HUES64 (cell line): Measurements from ENCODE around the gene SHROOM1.

Experiments used
- H3K27ac ChIP-seq: 2 replicates; pipeline ENCODE4 v1.7.0; 2013; ENCODE audit warnings: low read depth, low read length, inconsistent platforms
- H3K27me3 ChIP-seq: 2 replicates; pipeline ENCODE4 v1.6.1; 2013; ENCODE audit warnings: mild to moderate bottlenecking, low read length; ENCODE audit not compliant: insufficient read depth
- H3K36me3 ChIP-seq: 2 replicates; pipeline ENCODE4 v1.6.1; 2013; ENCODE audit warnings: mild to moderate bottlenecking, low read length; ENCODE audit not compliant: insufficient read depth
- H3K4me1 ChIP-seq: 2 replicates; pipeline ENCODE4 v1.6.1; 2013; ENCODE audit warnings: mild to moderate bottlenecking, low read length, moderate library complexity; ENCODE audit not compliant: insufficient read depth
- H3K4me3 ChIP-seq: 2 replicates; pipeline ENCODE4 v1.5.1; 2013; ENCODE audit warnings: mild to moderate bottlenecking, low read length, moderate library complexity
- H3K9ac ChIP-seq: 2 replicates; pipeline ENCODE4 v1.6.1; 2013; ENCODE audit warnings: mild to moderate bottlenecking, low read depth, low read length
- H3K9me3 ChIP-seq: 2 replicates; pipeline ENCODE4 v1.6.1; 2013; ENCODE audit warnings: low read depth, low read length; ENCODE audit not compliant: insufficient read depth
- WGBS: fragments of 150-250, 120-280 bp; methylation state at CpG from one replicate; pipeline ENCODE4 v1.1.7; 2013; ENCODE audit warnings: missing lambda C conversion rate; 5-methylcytosine and 5-hydroxymethylcytosine counted together

Gene SHROOM1

GRCh38 chr5:132849347-132849746 lies 18.9 kb upstream of the SHROOM1 start:
- H3K27ac ChIP-seq: no peak overlapping the region

DNA sequence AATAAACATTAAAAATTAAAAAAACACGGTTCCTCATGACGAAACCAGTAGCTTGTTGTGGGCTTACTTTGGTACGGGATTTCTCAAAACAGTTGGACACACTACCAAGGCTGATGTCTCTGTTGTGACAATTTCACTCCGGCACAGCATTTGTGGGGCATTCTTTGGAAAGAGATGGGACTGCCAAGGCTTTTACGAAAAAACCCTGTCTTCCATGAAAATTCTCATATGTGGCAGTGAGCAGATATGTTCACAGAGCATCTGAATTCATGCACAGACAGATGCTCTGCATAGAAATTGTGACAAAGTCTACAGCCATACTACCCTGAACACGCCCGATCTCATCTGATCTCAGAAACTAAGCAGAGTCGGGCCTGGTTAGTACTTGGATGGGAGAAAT lies 17.8 kb upstream of the SHROOM1 start:
- H3K27ac ChIP-seq: no peak overlapping the region
- 97% methylated on average over 6 of the region's 8 CpGs for WGBS
- no peak overlapping the region for H3K9ac ChIP-seq
- H3K4me3 ChIP-seq: no peak overlapping the region
- no peaks in the 10 kb centered on the region for H3K36me3 ChIP-seq
- H3K27me3 ChIP-seq: no peaks in the 10 kb centered on the region
- no peaks in the 10 kb centered on the region for H3K9me3 ChIP-seq
- H3K4me1 ChIP-seq: no peaks in the 10 kb centered on the region

More at GRCh38 chr5:132849347-132849746, 18.9 kb upstream of the SHROOM1 start:
- Histone ChIP-seq H3K27me3 (no peaks in the 10 kb centered on the region), H3K36me3 (no peaks in the 10 kb centered on the region), H3K9me3 (no peaks in the 10 kb centered on the region), H3K4me3 (no peak overlapping the region), H3K9ac (no peak overlapping the region), H3K4me1 (peaks cover 7% of the 10 kb centered on the region)
- 81% methylated on average over 1 of the region's 1 CpG for WGBS

DNA sequence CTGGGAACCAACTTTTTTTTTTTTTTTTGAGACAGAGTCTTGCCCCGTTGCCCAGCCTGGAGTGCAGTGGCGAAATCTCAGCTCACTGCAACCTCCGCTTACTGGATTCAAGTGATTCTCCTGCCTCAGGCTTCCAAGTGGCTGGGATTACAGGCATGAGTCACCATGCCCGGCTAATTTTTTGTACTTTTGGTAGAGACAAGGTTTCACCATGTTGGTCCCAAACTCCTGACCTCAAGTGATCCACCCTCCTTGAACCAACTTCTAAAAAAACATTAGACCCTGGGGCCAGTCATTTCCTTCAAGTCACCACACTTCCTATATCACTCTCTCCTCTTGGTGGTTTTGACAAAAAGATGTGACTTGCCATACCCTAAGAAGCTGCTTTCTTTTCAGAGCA lies 10.9 kb upstream of the SHROOM1 start:
- Histone ChIP-seq H3K36me3 (no peaks in the 10 kb centered on the region), H3K27ac (no peak overlapping the region), H3K9ac (no peak overlapping the region), H3K4me1 (peaks cover 8% of the 10 kb centered on the region; the same call in 1 of the 2 replicates), H3K9me3 (no peaks in the 10 kb centered on the region), H3K27me3 (no peaks in the 10 kb centered on the region), H3K4me3 (no peak overlapping the region)
- 95% methylated on average over 4 of the region's 4 CpGs for WGBS

DNA sequence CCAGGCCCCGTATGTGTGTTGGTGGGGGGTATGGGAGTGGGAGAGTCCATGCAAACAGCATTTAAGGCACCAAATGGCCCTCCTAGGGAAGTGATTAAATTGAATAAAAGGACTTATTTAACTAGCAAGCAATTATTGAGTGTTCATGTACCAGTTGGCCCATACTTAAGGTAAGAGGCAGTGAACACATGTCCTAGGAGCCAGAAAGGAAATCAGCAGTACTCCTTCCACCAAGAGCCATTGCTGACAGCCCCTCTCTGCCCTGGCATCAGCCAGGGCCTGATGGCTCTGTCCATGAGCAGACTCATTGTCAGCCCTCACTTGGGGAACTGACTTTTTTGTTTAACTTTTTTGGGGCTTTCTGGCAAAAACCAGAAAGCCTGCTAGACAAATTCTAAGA lies 10.4 kb upstream of the SHROOM1 start:
- H3K36me3 ChIP-seq: no peaks in the 10 kb centered on the region
- no peaks in the 10 kb centered on the region for H3K27me3 ChIP-seq
- no peaks in the 10 kb centered on the region for H3K9me3 ChIP-seq
- no peak overlapping the region for H3K4me3 ChIP-seq
- H3K4me1 ChIP-seq: peaks cover 8% of the 10 kb centered on the region; the same call in 1 of the 2 replicates
- H3K27ac ChIP-seq: no peak overlapping the region
- no peak overlapping the region for H3K9ac ChIP-seq
- WGBS: 84% methylated on average over 1 of the region's 1 CpG

GRCh38 chr5:132840313-132840712 lies 9.9 kb upstream of the SHROOM1 start:
- Histone ChIP-seq H3K27ac (no peak overlapping the region), H3K4me1 (peaks cover 8% of the 10 kb centered on the region; the same call in 1 of the 2 replicates), H3K9me3 (no peaks in the 10 kb centered on the region), H3K27me3 (no peaks in the 10 kb centered on the region), H3K4me3 (no peak overlapping the region), H3K36me3 (no peaks in the 10 kb centered on the region), H3K9ac (no peak overlapping the region)
- 86% methylated on average over 3 of the region's 3 CpGs for WGBS

- Histone ChIP-seq H3K4me1 (peaks cover 8% of the 10 kb centered on the region; the same call in 1 of the 2 replicates), H3K36me3 (no peaks in the 10 kb centered on the region), H3K9me3 (no peaks in the 10 kb centered on the region), H3K9ac (peak overlapping the region; percentile 33; the same call in 1 of the 2 replicates), H3K4me3 (no peak overlapping the region), H3K27me3 (no peaks in the 10 kb centered on the region; the same call in 1 of the 2 replicates), H3K27ac (no peak overlapping the region)
- WGBS: 79% methylated on average over 8 of the region's 8 CpGs
These were observed 9.2 kb upstream of the SHROOM1 start for GRCh38 chr5:132839426-132840301.

DNA sequence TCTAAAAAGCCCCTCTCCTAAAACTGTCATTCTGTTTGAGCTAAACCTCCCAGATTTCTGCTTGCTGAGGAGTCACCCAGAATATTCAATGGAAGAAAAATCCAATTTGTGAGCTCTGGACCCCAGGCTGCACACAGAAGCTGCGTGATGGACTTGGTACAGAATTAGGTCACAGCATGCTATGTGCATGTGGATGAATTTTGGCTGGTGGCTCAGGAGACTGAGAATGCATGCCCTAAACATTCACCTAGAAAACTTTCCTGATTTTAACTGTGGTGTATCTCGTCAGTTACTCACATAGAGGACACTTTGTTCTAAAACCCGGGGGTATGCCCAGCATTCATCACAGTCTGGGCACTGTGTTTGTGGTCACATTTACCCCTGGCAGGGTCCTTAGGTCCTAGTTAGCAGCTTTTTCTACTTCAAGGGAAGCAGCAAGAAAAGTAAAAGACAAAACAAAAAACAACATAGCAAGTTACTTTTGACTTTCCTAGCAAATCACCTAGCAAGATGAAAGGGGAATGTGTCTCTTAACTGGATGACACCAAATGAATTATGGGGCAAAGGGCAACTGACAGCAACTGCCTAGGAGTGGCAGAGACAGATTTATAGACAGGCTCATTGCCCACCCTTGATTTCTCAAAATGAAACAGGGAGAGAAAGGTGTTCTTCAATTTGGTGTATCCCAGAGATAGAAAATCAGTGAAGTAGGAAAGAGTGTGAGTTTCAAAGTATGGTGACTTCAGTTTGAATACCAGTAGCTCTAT lies 8.3 kb upstream of the SHROOM1 start:
- H3K9me3 ChIP-seq: no peaks in the 10 kb centered on the region
- peaks cover 8% of the 10 kb centered on the region; the same call in 1 of the 2 replicates for H3K4me1 ChIP-seq
- whole genome bisulfite sequencing: 96% methylated on average over 3 of the region's 3 CpGs
- H3K27ac ChIP-seq: no peak overlapping the region
- no peak overlapping the region for H3K9ac ChIP-seq
- H3K4me3 ChIP-seq: no peak overlapping the region
- H3K36me3 ChIP-seq: no peaks in the 10 kb centered on the region
- peaks cover 5% of the 10 kb centered on the region for H3K27me3 ChIP-seq

DNA sequence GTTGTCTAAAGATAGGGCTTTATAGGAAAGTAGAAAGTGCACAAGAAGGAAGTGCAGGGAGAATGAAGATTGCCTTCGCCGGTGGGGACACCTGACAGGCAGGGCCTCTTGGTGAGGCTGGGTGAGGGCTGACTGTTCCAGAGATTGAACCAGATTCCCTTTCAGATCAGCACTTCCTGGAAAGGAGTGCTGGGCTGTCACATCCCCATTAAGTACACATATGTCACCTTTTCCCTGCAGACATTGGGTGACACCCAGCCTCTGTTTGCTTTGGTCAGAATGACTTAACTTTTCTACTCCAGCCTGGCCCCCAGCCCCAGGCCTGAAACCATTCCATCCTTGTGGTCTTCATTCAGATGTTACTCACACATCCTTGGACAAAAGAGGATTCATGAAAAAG lies 7.4 kb upstream of the SHROOM1 start:
- Histone ChIP-seq H3K4me3 (no peak overlapping the region), H3K27me3 (peaks cover 10% of the 10 kb centered on the region), H3K9me3 (no peaks in the 10 kb centered on the region), H3K4me1 (peaks cover 8% of the 10 kb centered on the region; the same call in 1 of the 2 replicates), H3K9ac (no peak overlapping the region), H3K27ac (no peak overlapping the region), H3K36me3 (no peaks in the 10 kb centered on the region)
- WGBS: 93% methylated on average over 2 of the region's 2 CpGs

DNA sequence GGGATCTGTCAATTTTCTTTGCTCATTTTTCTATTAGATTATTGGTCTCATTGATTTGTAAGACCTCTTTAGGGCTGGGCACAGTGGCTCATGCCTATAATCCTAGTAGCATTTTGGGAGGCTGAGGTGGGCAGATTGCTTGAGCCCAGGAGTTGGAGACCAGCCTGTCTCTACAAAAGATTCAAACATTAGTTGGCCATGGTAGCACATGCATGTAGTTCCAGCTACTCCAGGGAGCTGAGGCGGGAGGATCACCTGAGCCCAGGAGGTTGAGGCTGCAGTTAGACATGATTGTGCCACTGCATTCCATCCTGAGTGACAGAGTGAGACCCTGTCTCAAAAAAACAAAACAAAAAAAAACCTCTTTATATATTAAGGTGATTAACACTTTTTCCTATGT lies 6.4 kb upstream of the SHROOM1 start:
- H3K4me3 ChIP-seq: no peak overlapping the region

DNA sequence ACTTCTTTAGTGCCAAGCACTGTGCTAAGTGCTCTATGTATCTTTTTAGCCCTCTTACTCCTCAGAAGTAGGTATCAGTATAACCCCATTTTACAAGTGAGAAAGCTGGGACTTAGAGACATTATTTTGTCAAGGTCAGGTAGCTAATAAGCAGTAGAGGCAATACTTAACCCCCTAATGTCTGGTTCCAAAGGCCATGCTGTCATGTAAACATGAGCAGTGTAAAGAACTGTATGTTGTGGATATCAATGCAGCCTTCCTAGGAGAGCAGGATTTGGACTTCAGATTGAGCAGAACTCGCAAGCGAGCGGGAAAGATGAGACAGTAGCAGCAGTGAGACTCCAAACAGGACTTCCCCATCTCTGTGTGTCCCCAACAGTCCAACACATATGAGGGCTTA lies 3.6 kb upstream of the SHROOM1 start:
- no peaks in the 10 kb centered on the region for H3K4me1 ChIP-seq
- WGBS: 100% methylated on average over 3 of the region's 3 CpGs
- peaks cover 46% of the 10 kb centered on the region for H3K27me3 ChIP-seq
- H3K9me3 ChIP-seq: no peaks in the 10 kb centered on the region
- H3K9ac ChIP-seq: no peak overlapping the region
- no peak overlapping the region for H3K4me3 ChIP-seq
- no peaks in the 10 kb centered on the region for H3K36me3 ChIP-seq
- no peak overlapping the region for H3K27ac ChIP-seq

More for the DNA sequence above, 6.4 kb upstream of the SHROOM1 start:
- WGBS: 100% methylated on average over 1 of the region's 1 CpG
- Histone ChIP-seq H3K9ac (no peak overlapping the region), H3K9me3 (no peaks in the 10 kb centered on the region), H3K27me3 (peaks cover 18% of the 10 kb centered on the region), H3K27ac (no peak overlapping the region), H3K36me3 (no peaks in the 10 kb centered on the region), H3K4me1 (peaks cover 8% of the 10 kb centered on the region; the same call in 1 of the 2 replicates)

GRCh38 chr5:132832612-132833011 lies 2.2 kb upstream of the SHROOM1 start:
- Histone ChIP-seq H3K27ac (no peak overlapping the region), H3K36me3 (no peaks in the 10 kb centered on the region), H3K4me1 (no peaks in the 10 kb centered on the region), H3K9ac (no peak overlapping the region), H3K4me3 (no peak overlapping the region), H3K27me3 (peaks cover 61% of the 10 kb centered on the region), H3K9me3 (no peaks in the 10 kb centered on the region)
- WGBS: 92% methylated on average over 5 of the region's 5 CpGs
